ENCODE data around the gene TRIM28. TPM values are rescaled to one million over a fixed set of nuclear protein-coding genes. Genes with fewer than 3 reads are reported as not detected.

TRIM28 gene
- total and polyA plus RNA-seq, 7 experiments from 2014 or later, result 55.3 to 564 (median 403) TPM

GRCh38 chr19:58513694-58514563, 29.9 kb upstream of the TRIM28 start:
- peaks cover 0 to 22% (median 5%) of the 10 kb centered on the region in 3 experiments for H3K36me3 ChIP-seq (ENCODE audit: control insufficient read depth in 2 of 3, insufficient read depth in 3 of 3, low read length in 3 of 3)
- Mint-ChIP-seq H3K27me3 (no peaks in the 10 kb centered on the region), H3K4me3 (peak overlapping the region; percentile 73 to 93 (median 84)), H3K4me1 (peaks cover 17 to 40% (median 27%) of the 10 kb centered on the region in 7 donors), H3K9me3 (no peaks in the 10 kb centered on the region), H3K27ac (peak overlapping the region; percentile 67 to 94 (median 85)), H3K36me3 (peaks cover 0 to 18% (median 0%) of the 10 kb centered on the region in 5 donors)
- H3K9me3 ChIP-seq (ENCODE audit: control insufficient read depth in 2 of 3, low read length in 3 of 3), result no peaks in the 10 kb centered on the region
- peak overlapping the region; percentile 65 for H3K27ac ChIP-seq (ENCODE audit: low read depth, low read length)
- no peaks in the 10 kb centered on the region for H3K27me3 ChIP-seq (ENCODE audit: control insufficient read depth in 2 of 2, insufficient read depth in 2 of 2, low read length in 2 of 2)
- CTCF ChIA-PET, result interaction anchor here (0.5 to 2.5 kb wide), 11 partner anchors 13 to 771 kb away, joined by 3 to 33 read pairs (median 4); no protein-coding TSS in a partner anchor
- peaks cover 17 to 21% of the 10 kb centered on the region in 2 donors for H3K4me1 ChIP-seq (ENCODE audit: control insufficient read depth in 2 of 2, insufficient read depth in 2 of 2, low read length in 2 of 2)
- POLR2A ChIA-PET, result interaction anchor here (0.6 to 2.0 kb wide), 9 partner anchors 15 to 335 kb away, joined by 3 to 11 read pairs (median 4); partner anchors contain the start of genes CHMP2A, TRIM28 and UBE2M
- peak; percentile 98 for ATAC-seq
- H3K4me3 ChIP-seq (ENCODE audit: low read length), result peak overlapping the region; percentile 39
- DNase-seq, result peak; percentile 91 to 99 (median 95)
- intact Hi-C loops (cut with micrococcal nuclease), result loop anchor here (1.0 to 5.0 kb wide), 11 partner anchors 15 to 332 kb away; partner anchors contain the start of genes RPS5 (in 1 of the 2), TRIM28 (in 1 of the 2), ZNF132 (in 1 of the 2) and ZNF497 (in 1 of the 2)

GRCh38 chr19:58514564-58515022, 29.3 kb upstream of the TRIM28 start:
- no peaks in the 10 kb centered on the region for H3K9me3 ChIP-seq (ENCODE audit: control insufficient read depth in 2 of 3, low read length in 3 of 3)
- intact Hi-C loops (cut with micrococcal nuclease), result loop anchor here (1.0 to 5.0 kb wide), 11 partner anchors 15 to 332 kb away; partner anchors contain the start of genes RPS5 (in 1 of the 2), TRIM28 (in 1 of the 2), ZNF132 (in 1 of the 2) and ZNF497 (in 1 of the 2)
- Mint-ChIP-seq H3K27ac (peak overlapping the region in 7 of 9 donors; percentile 67 to 94 (median 87)), H3K9me3 (peaks cover 0 to under 1% (median 0%) of the 10 kb centered on the region in 11 donors), H3K27me3 (peaks cover 0 to under 1% (median 0%) of the 10 kb centered on the region in 5 donors), H3K4me3 (peak overlapping the region; percentile 32 to 93 (median 82)), H3K4me1 (peaks cover 20 to 45% (median 34%) of the 10 kb centered on the region in 7 donors), H3K36me3 (peaks cover 0 to 20% (median 0%) of the 10 kb centered on the region in 5 donors)
- ATAC-seq, result no peak
- H3K4me3 ChIP-seq (ENCODE audit: low read length), result peak overlapping the region; percentile 36
- peaks cover 18 to 21% of the 10 kb centered on the region in 2 donors for H3K4me1 ChIP-seq (ENCODE audit: control insufficient read depth in 2 of 2, insufficient read depth in 2 of 2, low read length in 2 of 2)
- H3K27me3 ChIP-seq (ENCODE audit: control insufficient read depth in 2 of 2, insufficient read depth in 2 of 2, low read length in 2 of 2), result no peaks in the 10 kb centered on the region
- ChIA-PET CTCF (interaction anchor here (0.5 to 2.5 kb wide), 12 partner anchors 13 to 1170 kb away, joined by 3 to 33 read pairs (median 4); no protein-coding TSS in a partner anchor), POLR2A (interaction anchor here (0.6 to 2.0 kb wide), 8 partner anchors 15 to 152 kb away, joined by 3 to 11 read pairs (median 4); partner anchors contain the start of genes CHMP2A, TRIM28 and UBE2M)
- peaks cover 0 to 22% (median 5%) of the 10 kb centered on the region in 3 experiments for H3K36me3 ChIP-seq (ENCODE audit: control insufficient read depth in 2 of 3, insufficient read depth in 3 of 3, low read length in 3 of 3)
- H3K27ac ChIP-seq (ENCODE audit: low read depth, low read length), result peak overlapping the region; percentile 64
- DNase-seq, result no peak

GRCh38 chr19:58515259-58515658, 28.6 kb upstream of the TRIM28 start:
- Histone ChIP-seq H3K27ac (ENCODE audit: low read depth, low read length) (no peak overlapping the region), H3K9me3 (ENCODE audit: control insufficient read depth in 2 of 3, low read length in 3 of 3) (no peaks in the 10 kb centered on the region), H3K4me1 (ENCODE audit: control insufficient read depth in 2 of 2, insufficient read depth in 2 of 2, low read length in 2 of 2) (peaks cover 18 to 21% of the 10 kb centered on the region in 2 donors), H3K36me3 (ENCODE audit: control insufficient read depth in 2 of 3, insufficient read depth in 3 of 3, low read length in 3 of 3) (peaks cover 0 to 22% (median 5%) of the 10 kb centered on the region in 3 experiments), H3K4me3 (ENCODE audit: low read length) (no peak overlapping the region), H3K27me3 (ENCODE audit: control insufficient read depth in 2 of 2, insufficient read depth in 2 of 2, low read length in 2 of 2) (no peaks in the 10 kb centered on the region)
- ChIA-PET CTCF (interaction anchor here (0.7 to 1.7 kb wide), 3 partner anchors 51 to 1171 kb away, joined by 3 to 5 read pairs (median 3); no protein-coding TSS in a partner anchor), POLR2A (interaction anchor here (1.5 to 2.0 kb wide), 2 partner anchors 29 to 65 kb away, joined by 3 to 8 read pairs; partner anchors contain the start of gene TRIM28)
- peak overlapping the region in 7 of 9 donors; percentile 15 to 87 (median 65) for H3K27ac Mint-ChIP-seq
- H3K9me3 Mint-ChIP-seq, result peaks cover 0 to 4% (median 0%) of the 10 kb centered on the region in 11 donors
- H3K4me1 Mint-ChIP-seq, result peaks cover 25 to 52% (median 41%) of the 10 kb centered on the region in 7 donors
- H3K4me3 Mint-ChIP-seq, result peak overlapping the region in 9 of 10 donors; percentile 7 to 82 (median 46)
- ATAC-seq, result no peak
- peaks cover 0 to 3% (median 0%) of the 10 kb centered on the region in 5 donors for H3K27me3 Mint-ChIP-seq
- no peak for DNase-seq
- H3K36me3 Mint-ChIP-seq, result peaks cover 0 to 18% (median 0%) of the 10 kb centered on the region in 5 donors
- intact Hi-C loops (cut with micrococcal nuclease), result no loop called here

- H3K36me3 ChIP-seq (ENCODE audit: control insufficient read depth in 2 of 3, insufficient read depth in 3 of 3, low read length in 3 of 3), result peaks cover 0 to 22% (median 5%) of the 10 kb centered on the region in 3 experiments
- ATAC-seq, result no peak
- no peak for DNase-seq
- H3K27ac ChIP-seq (ENCODE audit: low read depth, low read length), result no peak overlapping the region
- H3K4me1 ChIP-seq (ENCODE audit: control insufficient read depth in 2 of 2, insufficient read depth in 2 of 2, low read length in 2 of 2), result peaks cover 18 to 21% of the 10 kb centered on the region in 2 donors
- Mint-ChIP-seq H3K27ac (peak overlapping the region in 3 of 9 donors; percentile 59 to 67 (median 65)), H3K9me3 (peaks cover 0 to 4% (median 0%) of the 10 kb centered on the region in 11 donors), H3K4me1 (peaks cover 29 to 55% (median 45%) of the 10 kb centered on the region in 7 donors), H3K4me3 (peak overlapping the region in 4 of 10 donors; percentile 10 to 57 (median 50)), H3K36me3 (peaks cover 0 to 18% (median 0%) of the 10 kb centered on the region in 5 donors), H3K27me3 (peaks cover 0 to 3% (median 0%) of the 10 kb centered on the region in 5 donors)
- no peaks in the 10 kb centered on the region for H3K27me3 ChIP-seq (ENCODE audit: control insufficient read depth in 2 of 2, insufficient read depth in 2 of 2, low read length in 2 of 2)
- intact Hi-C loops (cut with micrococcal nuclease), result no loop called here
- no peaks in the 10 kb centered on the region for H3K9me3 ChIP-seq (ENCODE audit: control insufficient read depth in 2 of 3, low read length in 3 of 3)
- no peak overlapping the region for H3K4me3 ChIP-seq (ENCODE audit: low read length)
- ChIA-PET POLR2A (interaction anchor here (1.2 to 5.5 kb wide), 3 partner anchors 28 to 39 kb away, joined by 3 to 59 read pairs (median 4); partner anchors contain the start of genes CHMP2A and TRIM28), CTCF (no interaction called here)
Measured at GRCh38 chr19:58516246-58516836, 27.5 kb upstream of the TRIM28 start.

GRCh38 chr19:58516964-58517833, 26.7 kb upstream of the TRIM28 start:
- POLR2A ChIA-PET, result interaction anchor here (1.2 to 5.5 kb wide), 4 partner anchors 18 to 43 kb away, joined by 3 to 59 read pairs (median 12); partner anchors contain the start of genes CHMP2A and TRIM28
- Mint-ChIP-seq H3K27ac (peak overlapping the region in 2 of 9 donors; percentile 38 to 46), H3K4me3 (peak overlapping the region in 5 of 10 donors; percentile 6 to 51 (median 16)), H3K9me3 (peaks cover 0 to 4% (median 0%) of the 10 kb centered on the region in 11 donors), H3K27me3 (peaks cover 0 to 3% (median 0%) of the 10 kb centered on the region in 5 donors), H3K4me1 (peaks cover 29 to 55% (median 45%) of the 10 kb centered on the region in 7 donors), H3K36me3 (peaks cover 0 to 18% (median 0%) of the 10 kb centered on the region in 5 donors)
- Histone ChIP-seq H3K36me3 (ENCODE audit: control insufficient read depth in 2 of 3, insufficient read depth in 3 of 3, low read length in 3 of 3) (peaks cover 0 to 22% (median 5%) of the 10 kb centered on the region in 3 experiments), H3K4me3 (ENCODE audit: low read length) (no peak overlapping the region), H3K9me3 (ENCODE audit: control insufficient read depth in 2 of 3, low read length in 3 of 3) (no peaks in the 10 kb centered on the region), H3K4me1 (ENCODE audit: control insufficient read depth in 2 of 2, insufficient read depth in 2 of 2, low read length in 2 of 2) (peaks cover 18 to 21% of the 10 kb centered on the region in 2 donors), H3K27ac (ENCODE audit: low read depth, low read length) (no peak overlapping the region), H3K27me3 (ENCODE audit: control insufficient read depth in 2 of 2, insufficient read depth in 2 of 2, low read length in 2 of 2) (no peaks in the 10 kb centered on the region)
- intact Hi-C loops (cut with micrococcal nuclease), result no loop called here
- DNase-seq (no peak), ATAC-seq (no peak)
- CTCF ChIA-PET, result interaction anchor here (1.2 to 4.8 kb wide), 2 partner anchors 63 to 66 kb away, joined by 3 to 46 read pairs; no protein-coding TSS in a partner anchor

Data from naive thymus-derived CD4-positive, alpha-beta T cell (primary cell).